ENCODE results near the gene LRIT3. TPM values are rescaled to one million over a fixed set of nuclear protein-coding genes. Genes with fewer than 3 reads are reported as not detected.

LRIT3 gene
- total RNA-seq: 0.09 and 0.18 TPM in 2 replicates

DNA sequence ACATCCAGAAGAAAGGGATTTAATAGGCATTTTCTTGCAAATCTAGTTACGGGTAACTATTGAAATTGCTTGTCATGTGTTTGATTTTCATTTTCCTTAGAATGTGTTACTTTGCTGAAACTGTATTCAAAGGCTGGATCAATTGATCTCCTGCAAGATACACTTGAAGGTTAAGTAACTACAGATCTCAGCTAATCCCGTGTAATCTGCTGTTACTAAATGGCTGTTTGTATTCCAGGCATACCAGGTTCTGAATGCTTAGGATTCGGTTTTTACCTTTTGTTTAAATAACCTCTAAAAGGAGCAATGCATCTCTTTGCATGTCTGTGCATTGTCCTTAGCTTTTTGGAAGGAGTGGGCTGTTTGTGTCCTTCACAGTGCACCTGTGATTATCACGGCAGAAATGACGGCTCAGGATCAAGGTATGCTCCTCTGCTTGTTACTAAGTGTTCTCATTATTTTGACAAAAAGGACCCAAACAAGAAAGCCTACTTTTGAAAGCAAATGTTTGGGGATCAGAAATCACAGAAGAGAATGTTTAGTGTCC lies at the start of gene LRIT3:
Gene LRIT3 (plus strand): TSS at position 212 of the 547 bp plus-strand sequence. CDS start 95 bp downstream, at position 307.
- intact Hi-C loops (cut with micrococcal nuclease): no loop called here

- intact Hi-C loops (cut with micrococcal nuclease): no loop called here
Observed at GRCh38 chr4:109798866-109799265, 49.0 kb upstream of the LRIT3 start.

GRCh38 chr4:109801099-109801789 lies 46.7 kb upstream of the LRIT3 start:
- intact Hi-C loops (cut with micrococcal nuclease): loop anchor here (5.0 kb wide), 1 partner anchor 44 kb away; no protein-coding TSS in a partner anchor

DNA sequence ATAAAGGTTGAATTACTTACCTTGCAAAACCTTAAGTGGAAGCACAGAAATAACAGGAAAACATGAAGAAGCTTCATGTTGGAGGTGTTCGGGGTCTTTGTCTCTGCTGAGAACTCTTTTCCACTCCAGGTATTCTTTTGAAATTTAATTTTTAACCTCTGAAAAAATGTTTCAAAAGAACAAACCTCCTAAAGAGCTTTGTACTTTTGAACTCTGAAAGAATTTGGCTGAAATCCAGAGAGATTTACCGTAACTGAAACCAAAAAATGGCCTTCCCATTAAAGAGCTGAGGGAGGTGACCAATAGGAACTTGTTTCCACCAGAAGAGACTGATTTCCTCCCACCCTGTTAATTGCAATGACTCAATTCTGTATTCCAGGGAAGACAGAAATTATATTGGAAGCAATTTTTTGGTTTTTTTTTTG lies 46.0 kb upstream of the LRIT3 start, which contains the start of gene CFI:
Gene CFI (minus strand): TSS at position 105 of the 425 bp plus-strand sequence. CDS start 28 bp downstream, at position 77.
- intact Hi-C loops (cut with micrococcal nuclease): loop anchor here (5.0 kb wide), 1 partner anchor 45 kb away; no protein-coding TSS in a partner anchor

DNA sequence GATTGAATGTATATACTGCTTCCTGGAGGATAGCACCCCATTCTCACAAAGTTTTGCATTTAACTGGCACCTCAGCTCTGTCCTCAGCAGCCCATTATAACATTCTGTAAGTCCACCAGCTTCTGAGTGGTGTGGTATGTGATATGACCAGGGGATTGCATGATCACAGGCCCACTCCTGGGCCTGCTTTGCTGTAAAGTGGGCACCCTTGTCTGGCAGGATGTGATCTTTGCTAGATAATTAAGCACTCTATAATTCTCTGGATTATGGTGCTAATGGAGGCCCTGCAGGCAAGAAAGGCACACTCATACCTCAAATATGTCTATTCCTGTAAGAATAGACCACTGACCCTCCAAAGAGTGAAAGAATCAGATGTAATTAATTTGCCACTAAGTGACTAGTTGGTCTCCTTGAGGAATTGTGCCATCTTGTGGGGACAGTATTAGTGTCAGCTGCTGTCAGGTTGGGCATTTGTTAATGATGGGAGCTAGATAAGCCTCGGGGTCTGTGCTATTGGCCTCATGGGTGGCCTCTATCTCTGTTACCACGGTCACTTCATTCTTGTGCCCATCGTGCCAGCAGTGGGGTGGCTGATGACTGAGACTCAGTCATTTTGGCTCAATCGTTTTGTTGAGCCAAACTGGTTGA lies 43.9 kb upstream of the LRIT3 start:
- intact Hi-C loops (cut with micrococcal nuclease): loop anchor here (5.0 kb wide), 1 partner anchor 47 kb away; no protein-coding TSS in a partner anchor

DNA sequence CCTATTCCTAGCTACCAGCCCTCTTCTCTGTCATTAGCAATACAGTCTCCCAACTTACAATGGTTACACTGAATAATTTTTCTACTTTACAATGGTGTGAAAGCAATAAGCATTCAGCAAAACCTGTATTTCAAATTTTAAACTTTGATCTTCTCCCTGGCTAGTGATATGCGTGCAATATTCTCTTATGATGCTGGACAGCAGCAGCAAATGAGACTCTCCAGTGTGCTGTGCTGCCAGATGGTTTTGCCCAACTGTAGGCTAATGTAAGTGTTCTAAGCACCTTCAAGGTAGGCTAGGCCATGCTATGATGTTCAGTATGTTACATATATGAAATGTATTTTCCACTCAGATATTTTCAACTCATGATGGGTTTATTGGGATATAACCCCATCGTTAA lies 38.3 kb upstream of the LRIT3 start:
- intact Hi-C loops (cut with micrococcal nuclease): loop anchor here (10.0 kb wide), 2 partner anchors 275 to 705 kb away; no protein-coding TSS in a partner anchor

- intact Hi-C loops (cut with micrococcal nuclease): loop anchor here (10.0 kb wide), 2 partner anchors 274 to 704 kb away; no protein-coding TSS in a partner anchor
Observed at GRCh38 chr4:109810552-109811387, 37.1 kb upstream of the LRIT3 start.

GRCh38 chr4:109811707-109812106 lies 36.2 kb upstream of the LRIT3 start:
- intact Hi-C loops (cut with micrococcal nuclease): loop anchor here (10.0 kb wide), 2 partner anchors 273 to 703 kb away; no protein-coding TSS in a partner anchor

- intact Hi-C loops (cut with micrococcal nuclease): loop anchor here (1.0 to 10.0 kb wide), 13 partner anchors 11 to 1825 kb away; partner anchors contain the start of genes CASP6, PLA2G12A, RPL34 and SEC24B
Observed at GRCh38 chr4:109815151-109816081, 32.5 kb upstream of the LRIT3 start, which contains the start of gene GAR1. Gene GAR1, plus strand, starts transcription at chr4:109815762. Its CDS starts 403 bp downstream, at chr4:109816165.

DNA sequence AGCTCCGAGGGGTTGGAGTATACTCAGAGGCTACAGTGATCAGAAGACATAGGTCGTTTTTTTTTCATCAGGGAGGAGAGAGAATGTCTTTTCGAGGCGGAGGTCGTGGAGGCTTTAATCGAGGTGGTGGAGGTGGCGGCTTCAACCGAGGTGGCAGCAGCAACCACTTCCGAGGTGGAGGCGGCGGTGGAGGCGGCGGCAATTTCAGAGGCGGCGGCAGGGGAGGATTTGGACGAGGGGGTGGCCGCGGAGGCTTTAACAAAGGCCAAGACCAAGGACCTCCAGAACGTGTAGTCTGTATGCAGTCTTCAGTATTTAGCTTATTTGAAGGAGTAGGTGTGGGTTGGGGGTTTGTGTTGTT lies 31.8 kb upstream of the LRIT3 start:
- intact Hi-C loops (cut with micrococcal nuclease): loop anchor here (1.0 to 10.0 kb wide), 4 partner anchors 10 to 699 kb away; no protein-coding TSS in a partner anchor

DNA sequence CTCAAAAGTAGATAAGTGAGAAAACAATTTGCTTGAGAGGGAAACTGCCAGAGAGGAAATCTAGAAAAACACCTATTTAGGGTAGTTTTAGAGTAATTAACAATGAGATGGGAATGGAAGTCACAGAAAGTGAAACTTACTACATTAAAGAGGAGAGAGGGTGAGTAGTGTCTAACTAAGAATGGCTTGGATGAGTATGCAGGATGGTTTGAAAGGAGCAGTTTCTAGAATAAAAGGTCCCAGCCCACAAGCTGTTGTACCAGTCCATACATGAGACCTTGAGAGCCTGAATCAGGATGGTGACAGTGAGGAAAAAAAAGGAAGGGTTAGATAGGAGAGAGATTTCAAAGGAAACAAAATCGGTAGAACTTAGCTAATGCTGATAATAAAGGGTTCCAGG lies 31.0 kb upstream of the LRIT3 start:
- intact Hi-C loops (cut with micrococcal nuclease): loop anchor here (1.0 to 10.0 kb wide), 4 partner anchors 9 to 698 kb away; no protein-coding TSS in a partner anchor

DNA sequence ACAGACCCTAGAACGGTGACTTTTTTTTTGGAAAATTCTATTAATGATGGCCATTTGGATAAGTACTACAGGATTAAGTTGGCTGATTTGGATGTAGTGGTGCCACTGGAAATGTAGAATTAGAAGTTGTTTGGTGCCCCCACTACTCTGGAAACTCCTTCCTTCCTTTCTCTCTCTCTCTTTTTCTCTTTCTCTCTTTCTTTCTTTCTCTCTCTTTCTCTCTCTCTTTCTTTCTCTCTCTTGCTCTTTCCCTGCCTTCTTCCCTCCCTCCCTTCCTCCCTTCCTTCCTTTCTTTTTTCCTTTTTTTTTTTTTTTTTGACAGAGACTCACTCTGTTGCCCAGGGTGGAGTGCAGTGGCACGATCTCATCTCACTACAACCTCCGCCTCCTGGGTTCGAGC lies 29.6 kb upstream of the LRIT3 start:
- intact Hi-C loops (cut with micrococcal nuclease): loop anchor here (10.0 kb wide), 2 partner anchors 267 to 697 kb away; no protein-coding TSS in a partner anchor

DNA sequence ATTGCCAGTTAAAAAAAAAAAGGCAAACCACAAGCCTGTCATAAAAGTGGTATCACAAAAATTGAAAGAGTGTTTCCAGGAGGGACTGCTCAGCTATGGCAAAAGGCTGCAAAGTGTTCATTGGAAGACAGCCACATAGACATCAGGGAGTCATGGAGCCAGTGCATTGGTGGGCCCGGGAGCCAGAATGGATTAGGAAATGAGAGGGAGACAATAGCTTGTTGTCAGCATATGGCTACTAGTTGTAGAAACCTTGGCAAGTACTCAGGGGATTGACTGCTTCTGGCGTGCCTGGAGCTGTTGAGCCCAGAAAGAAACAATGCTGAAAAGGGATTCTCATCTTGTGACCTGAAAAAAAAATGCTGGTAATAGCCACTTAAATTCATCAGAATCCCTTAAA lies 27.3 kb upstream of the LRIT3 start:
- intact Hi-C loops (cut with micrococcal nuclease): no loop called here

- intact Hi-C loops (cut with micrococcal nuclease): no loop called here
Observed at GRCh38 chr4:109821185-109821584, 26.7 kb upstream of the LRIT3 start.

GRCh38 chr4:109826719-109827118 lies 21.2 kb upstream of the LRIT3 start:
- intact Hi-C loops (cut with micrococcal nuclease): loop anchor here (1.0 kb wide), 3 partner anchors 10 to 404 kb away; partner anchors contain the start of gene CASP6

- intact Hi-C loops (cut with micrococcal nuclease): no loop called here
Observed at GRCh38 chr4:109827672-109828071, 20.2 kb upstream of the LRIT3 start, which contains the start of gene RRH. Gene RRH, plus strand, starts transcription at chr4:109827972. Its CDS starts 56 bp downstream, at chr4:109828028.

GRCh38 chr4:109833756-109834155 lies 14.2 kb upstream of the LRIT3 start:
- intact Hi-C loops (cut with micrococcal nuclease): no loop called here

DNA sequence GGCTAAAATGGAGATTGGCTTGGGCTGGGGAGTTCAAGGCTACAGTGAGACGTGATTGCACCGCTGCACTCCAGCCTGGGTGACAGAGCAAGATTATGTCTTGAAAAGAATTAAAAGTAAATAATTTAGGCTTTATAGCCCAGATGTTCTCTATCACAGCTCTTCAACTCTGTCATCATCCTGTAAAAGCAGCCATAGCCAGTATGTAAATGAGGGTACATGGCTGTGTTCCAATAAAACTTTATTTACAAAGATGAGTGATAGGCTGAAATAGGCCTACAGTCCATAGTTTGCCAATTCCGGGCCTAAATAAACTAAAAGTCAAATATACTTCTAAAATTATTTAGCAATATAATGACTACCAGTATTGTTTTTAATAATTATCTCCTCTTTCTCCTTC lies 10.9 kb upstream of the LRIT3 start:
- intact Hi-C loops (cut with micrococcal nuclease): no loop called here

- intact Hi-C loops (cut with micrococcal nuclease): no loop called here
Observed at GRCh38 chr4:109846395-109847098, 1.4 kb upstream of the LRIT3 start.

All from T-helper 2 cell treated with Interferon-gamma antibody and Interleukin-4, amounts not matched to agents 100 ng/mL and 5 ng/mL, for 36 hours (primary cell).